ENCODE measurements around the gene MORN1. TPM values are rescaled to one million over a fixed set of nuclear protein-coding genes. Genes with fewer than 3 reads are reported as not detected.
A peak's percentile ranks its signal among the peaks of the same experiment; 100 is the strongest.

MORN1 gene
- total and polyA plus RNA-seq, 3 donors from 2014 or later: 30.4 to 34.5 (median 30.9) TPM

- intact Hi-C loops (cut with DNase I; ENCODE audit: low total_unique reads): loop anchor here (5.0 to 10.0 kb wide), 2 partner anchors 49 to 187 kb away; no protein-coding TSS in a partner anchor
- H3K4me3 ChIP-seq: no peak overlapping the region
- H3K4me1 ChIP-seq: peaks cover 14% of the 10 kb centered on the region
- H3K27ac ChIP-seq: no peak overlapping the region
- no peak for DNase-seq
- no peak for TF ChIP-seq POLR2A (IDR thresholded peaks at IDR 0.05)
- no peaks in the 10 kb centered on the region for H3K36me3 ChIP-seq (ENCODE audit: low read depth, missing control alignments)
- no peaks in the 10 kb centered on the region for H3K27me3 ChIP-seq
- WGBS, 2 donors: 95 to 97% methylated on average over 21 of the region's 21 CpGs
- H3K9me3 ChIP-seq: no peaks in the 10 kb centered on the region
Observed at GRCh38 chr1:2384130-2384860, 7.1 kb downstream of the MORN1 start.

GRCh38 chr1:2383576-2383975 is 7.8 kb downstream of the MORN1 start:
- H3K4me1 ChIP-seq: peaks cover 14% of the 10 kb centered on the region
- no peaks in the 10 kb centered on the region for H3K9me3 ChIP-seq
- TF ChIP-seq POLR2A (IDR thresholded peaks at IDR 0.05) (no peak), CTCF (IDR thresholded peaks at IDR 0.05) (no peak)
- WGBS, 2 donors: 93% methylated on average over 14 of the region's 14 CpGs
- DNase-seq: no peak
- no peaks in the 10 kb centered on the region for H3K27me3 ChIP-seq
- H3K36me3 ChIP-seq (ENCODE audit: low read depth, missing control alignments): no peaks in the 10 kb centered on the region
- no peak overlapping the region for H3K4me3 ChIP-seq
- H3K27ac ChIP-seq: no peak overlapping the region
- intact Hi-C loops (cut with DNase I; ENCODE audit: low total_unique reads): loop anchor here (5.0 to 10.0 kb wide), 2 partner anchors 49 to 186 kb away; no protein-coding TSS in a partner anchor

DNA sequence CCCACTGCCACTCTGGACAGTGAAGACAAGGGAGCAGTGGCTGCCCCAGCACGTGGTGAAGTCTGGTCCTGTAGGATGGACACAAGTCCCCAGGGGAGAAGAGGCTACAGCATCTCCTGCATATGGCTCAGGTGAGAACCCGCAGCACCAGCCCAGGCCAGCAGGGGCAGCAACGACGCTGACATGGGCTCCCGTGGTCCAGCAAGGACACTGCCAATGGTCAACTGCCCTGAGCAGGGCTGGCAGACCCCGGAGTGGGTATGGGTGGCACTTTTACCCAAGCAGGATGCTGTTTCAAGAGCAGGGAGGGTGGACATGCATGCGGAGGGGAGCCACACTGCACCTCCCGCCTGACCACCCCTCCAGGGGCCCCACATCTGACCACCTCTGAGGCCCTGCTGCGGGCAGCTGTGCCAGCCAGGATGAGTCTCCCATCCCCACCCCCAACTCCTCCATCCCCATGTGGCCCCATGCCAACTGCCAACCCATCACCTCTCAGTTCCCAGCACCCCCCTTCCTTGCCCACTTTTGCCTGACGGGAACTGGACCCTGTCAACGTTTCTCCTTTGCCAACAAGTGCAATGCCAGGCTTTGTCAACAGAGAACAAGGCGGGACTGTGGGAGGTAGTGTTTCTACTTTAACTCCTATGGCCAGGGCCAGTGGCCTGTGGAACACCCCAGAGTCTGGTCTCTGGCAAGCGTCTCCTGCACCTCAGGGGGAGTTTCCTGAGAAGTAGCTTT is 8.6 kb downstream of the MORN1 start:
- Histone ChIP-seq H3K36me3 (ENCODE audit: low read depth, missing control alignments) (no peaks in the 10 kb centered on the region), H3K4me3 (no peak overlapping the region), H3K27ac (no peak overlapping the region), H3K27me3 (no peaks in the 10 kb centered on the region), H3K9me3 (no peaks in the 10 kb centered on the region), H3K4me1 (peaks cover 14% of the 10 kb centered on the region)
- TF ChIP-seq POLR2A (IDR thresholded peaks at IDR 0.05): no peak
- peak; percentile 28 to 45 (median 34) for TF ChIP-seq CTCF (IDR thresholded peaks at IDR 0.05)
- peak; percentile 44 for DNase-seq
- WGBS, 2 donors: 70 to 85% methylated on average over 5 to 13 of the region's 13 CpGs
- intact Hi-C loops (cut with DNase I; ENCODE audit: low total_unique reads): loop anchor here (5.0 to 10.0 kb wide), 2 partner anchors 48 to 185 kb away; no protein-coding TSS in a partner anchor

GRCh38 chr1:2381741-2382620 is 9.4 kb downstream of the MORN1 start:
- Histone ChIP-seq H3K36me3 (ENCODE audit: low read depth, missing control alignments) (no peaks in the 10 kb centered on the region), H3K27ac (no peak overlapping the region), H3K4me1 (peaks cover 14% of the 10 kb centered on the region), H3K9me3 (no peaks in the 10 kb centered on the region), H3K4me3 (no peak overlapping the region), H3K27me3 (no peaks in the 10 kb centered on the region)
- WGBS, 2 donors: 60 to 77% methylated on average over 13 to 28 of the region's 28 CpGs
- intact Hi-C loops (cut with DNase I; ENCODE audit: low total_unique reads): loop anchor here (5.0 to 10.0 kb wide), 2 partner anchors 47 to 185 kb away; no protein-coding TSS in a partner anchor
- peak; percentile 84 for DNase-seq
- TF ChIP-seq POLR2A (IDR thresholded peaks at IDR 0.05): no peak
- TF ChIP-seq CTCF (IDR thresholded peaks at IDR 0.05): peak; percentile 91 to 96 (median 95)

All from testis (tissue), 3 donors.